Upper lobe of right lung (tissue), 1 donor: ENCODE measurements around the gene VSIG10L. TPM values are rescaled to one million over a fixed set of nuclear protein-coding genes. Genes with fewer than 3 reads are reported as not detected.

Source experiments
- ATAC-seq: fragments of 200-7000 bp; cut with Tn5 transposase; one replicate; pipeline ENCODE4 v1.9.1; 2020; ENCODE audit warnings: mild to moderate bottlenecking, moderate library complexity
- DNase-seq: peaks from one replicate; pipeline ENCODE4 v3.0.0-alpha.2; 2020
- H3K27ac ChIP-seq: fragments of 200-600 bp; one replicate; pipeline ENCODE4 v1.8.0; 2022
- H3K27me3 ChIP-seq: fragments of 200-600 bp; one replicate; pipeline ENCODE4 v1.8.0; 2022; ENCODE audit warnings: mild to moderate bottlenecking
- H3K36me3 ChIP-seq: fragments of 200-600 bp; one replicate; pipeline ENCODE4 v1.8.0; 2022
- H3K4me1 ChIP-seq: fragments of 200-600 bp; one replicate; pipeline ENCODE4 v1.8.0; 2022
- H3K4me3 ChIP-seq: fragments of 200-600 bp; one replicate; pipeline ENCODE4 v1.8.0; 2022; ENCODE audit warnings: mild to moderate bottlenecking
- H3K9me3 ChIP-seq: fragments of 200-600 bp; one replicate; pipeline ENCODE4 v1.8.0; 2022
- CTCF ChIP-seq: fragments of 200-600 bp; IDR thresholded peaks from one replicate; pipeline ENCODE4 v1.8.0; 2022; ENCODE audit warnings: antibody characterized with exemption
- intact Hi-C: fragments of 100-400 bp; cut with DNase I; formaldehyde crosslinking; loops from one replicate; pipeline ENCODE4 v1.11.0; 2022
- total RNA-seq: library from RNA; stranded (reverse); fragmentation: NEBNext Ultra II Directional; extraction: Animal tissue kit (Norgen Biotek cat#: 25700); gene quantifications from one replicate; pipeline ENCODE4 v1.2.1, GENCODE V29; 2021
- donor health status: DM: no; HTN: yes; CAD: no; lungs with severe emphysema.

The VSIG10L gene
- total RNA-seq, 1 donor from 2014 or later: 2.1 TPM

DNA sequence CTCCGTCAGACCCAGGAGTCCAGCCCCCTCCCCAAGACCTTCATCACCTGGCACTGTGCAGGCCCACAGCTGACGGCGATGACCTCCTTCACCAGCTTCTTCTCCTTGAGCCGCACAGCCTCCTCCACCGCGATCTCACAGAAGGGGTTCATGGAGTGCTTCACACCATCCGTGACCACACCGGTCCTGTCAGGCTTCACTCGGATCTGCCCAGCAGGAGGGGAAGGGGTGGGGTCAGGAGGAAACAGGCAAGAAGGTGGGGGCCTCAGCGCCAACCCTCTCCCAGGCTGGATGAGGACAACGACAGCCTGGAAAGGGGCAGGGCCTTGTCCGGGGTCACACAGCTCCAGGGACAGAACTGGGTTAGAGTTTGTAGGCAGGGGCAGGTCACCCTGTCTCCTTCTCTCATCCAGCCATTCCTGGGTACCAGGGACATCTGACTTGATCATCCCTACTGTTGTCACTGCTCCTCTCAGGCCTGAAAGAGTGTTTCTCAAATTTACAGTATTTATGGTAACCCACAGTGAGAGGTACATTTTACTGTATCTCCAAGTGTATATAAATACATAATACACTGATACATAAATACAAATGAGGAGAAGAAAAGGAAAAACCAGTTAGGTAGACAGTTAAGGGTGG, 12.3 kb upstream of the VSIG10L start:
- Histone ChIP-seq H3K27me3 (no peaks in the 10 kb centered on the region), H3K36me3 (peaks cover 30% of the 10 kb centered on the region), H3K4me3 (no peak overlapping the region), H3K9me3 (no peaks in the 10 kb centered on the region), H3K4me1 (no peaks in the 10 kb centered on the region), H3K27ac (no peak overlapping the region)
- intact Hi-C loops: no loop called here
- no peak for TF ChIP-seq CTCF
- no peak for DNase-seq
- no peak for ATAC-seq

GRCh38 chr19:51352783-51353360, 10.9 kb upstream of the VSIG10L start:
- no peak overlapping the region for H3K27ac ChIP-seq
- ATAC-seq (peak; percentile 15), DNase-seq (no peak)
- no peak for TF ChIP-seq CTCF
- intact Hi-C loops: no loop called here
- no peaks in the 10 kb centered on the region for H3K4me1 ChIP-seq
- peaks cover 38% of the 10 kb centered on the region for H3K36me3 ChIP-seq
- H3K27me3 ChIP-seq: no peaks in the 10 kb centered on the region
- H3K4me3 ChIP-seq: no peak overlapping the region
- H3K9me3 ChIP-seq: no peaks in the 10 kb centered on the region

DNA sequence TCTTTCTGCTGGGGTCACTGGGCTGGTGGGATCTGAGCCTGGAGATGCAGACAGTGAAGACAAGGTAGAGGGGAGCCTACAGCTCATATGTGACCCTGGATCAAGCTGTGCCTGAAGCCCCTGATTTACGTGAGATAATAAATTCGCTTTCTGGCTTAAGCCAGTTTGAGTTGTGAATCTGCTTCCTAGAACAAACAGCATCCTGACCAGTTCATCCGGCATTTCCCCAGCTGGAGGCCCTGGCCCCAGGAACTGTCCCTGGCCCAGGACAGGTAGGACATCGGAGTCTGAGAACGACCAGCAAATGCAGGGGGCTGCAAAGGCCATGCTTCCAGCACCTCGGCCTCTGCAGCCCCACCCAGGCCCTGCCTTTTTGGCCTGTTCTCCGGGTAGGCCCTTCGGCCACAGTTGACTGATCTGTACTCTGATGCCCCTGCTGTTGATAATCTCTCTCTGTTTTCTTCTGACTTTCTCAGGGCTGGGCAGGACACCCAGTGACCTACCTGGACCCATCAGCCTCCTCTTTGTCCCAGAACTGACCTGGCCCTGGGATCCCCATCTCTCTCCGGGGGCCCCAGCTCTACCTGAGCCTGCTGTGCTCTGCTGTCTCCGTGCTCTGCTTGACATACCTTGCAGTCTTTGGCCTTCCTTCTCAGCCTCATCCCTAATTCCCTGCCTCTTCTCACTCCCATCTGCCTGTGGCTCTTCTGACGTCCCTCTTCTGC, 9.5 kb upstream of the VSIG10L start:
- Histone ChIP-seq H3K27ac (no peak overlapping the region), H3K9me3 (no peaks in the 10 kb centered on the region), H3K36me3 (peaks cover 38% of the 10 kb centered on the region), H3K4me1 (no peaks in the 10 kb centered on the region), H3K27me3 (no peaks in the 10 kb centered on the region), H3K4me3 (no peak overlapping the region)
- DNase-seq (no peak), ATAC-seq (no peak)
- intact Hi-C loops: no loop called here
- no peak for TF ChIP-seq CTCF

- no peak for TF ChIP-seq CTCF
- ATAC-seq (no peak), DNase-seq (no peak)
- Histone ChIP-seq H3K9me3 (no peaks in the 10 kb centered on the region), H3K27me3 (no peaks in the 10 kb centered on the region), H3K36me3 (peaks cover 41% of the 10 kb centered on the region), H3K4me3 (no peak overlapping the region), H3K27ac (no peak overlapping the region), H3K4me1 (no peaks in the 10 kb centered on the region)
- intact Hi-C loops: no loop called here
These were observed 5.4 kb upstream of the VSIG10L start for GRCh38 chr19:51347209-51347928.

GRCh38 chr19:51346742-51347141, 4.8 kb upstream of the VSIG10L start:
- TF ChIP-seq CTCF: no peak
- no peaks in the 10 kb centered on the region for H3K4me1 ChIP-seq
- peaks cover 35% of the 10 kb centered on the region for H3K36me3 ChIP-seq
- ATAC-seq: no peak
- no peak overlapping the region for H3K4me3 ChIP-seq
- intact Hi-C loops: no loop called here
- no peak for DNase-seq
- no peak overlapping the region for H3K27ac ChIP-seq
- H3K9me3 ChIP-seq: no peaks in the 10 kb centered on the region
- no peaks in the 10 kb centered on the region for H3K27me3 ChIP-seq
